ENCODE measurements around the gene UNC45A.

UNC45A gene

DNA sequence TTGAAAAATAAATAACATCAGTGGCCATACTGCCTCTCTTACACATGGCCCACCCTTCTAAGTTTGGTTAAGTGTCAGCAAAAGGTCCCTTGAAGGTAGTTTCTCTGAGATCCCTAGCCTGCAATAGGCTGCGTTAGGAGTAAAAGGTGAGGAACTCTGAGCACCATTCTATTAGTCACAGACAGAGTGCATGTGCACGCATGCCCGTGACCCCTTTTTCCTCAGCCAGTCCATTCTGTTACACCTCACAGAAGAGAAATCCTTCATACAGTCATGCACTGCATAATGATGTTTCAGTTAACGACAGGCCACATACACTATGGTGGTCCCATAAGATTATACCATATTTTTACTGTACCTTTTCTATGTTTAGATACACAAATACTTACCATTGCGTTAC is 32.1 kb downstream of the UNC45A start:
- H2AFZ ChIP-seq = no peak overlapping the region
- no peak overlapping the region for H3K27ac ChIP-seq
- no peak overlapping the region for H3K4me3 ChIP-seq (ENCODE audit: low read depth, low read length)
- H3K4me2 ChIP-seq (ENCODE audit: low read length) = no peak overlapping the region
- no peaks in the 10 kb centered on the region for H3K36me3 ChIP-seq (ENCODE audit: control insufficient read depth, insufficient read depth, low read length)
- H3K9me3 ChIP-seq (ENCODE audit: control insufficient read depth, low read length) = no peaks in the 10 kb centered on the region
- H3K4me1 ChIP-seq = no peaks in the 10 kb centered on the region
- no peak overlapping the region for H3K9ac ChIP-seq
- TF ChIP-seq, protein P1, sequence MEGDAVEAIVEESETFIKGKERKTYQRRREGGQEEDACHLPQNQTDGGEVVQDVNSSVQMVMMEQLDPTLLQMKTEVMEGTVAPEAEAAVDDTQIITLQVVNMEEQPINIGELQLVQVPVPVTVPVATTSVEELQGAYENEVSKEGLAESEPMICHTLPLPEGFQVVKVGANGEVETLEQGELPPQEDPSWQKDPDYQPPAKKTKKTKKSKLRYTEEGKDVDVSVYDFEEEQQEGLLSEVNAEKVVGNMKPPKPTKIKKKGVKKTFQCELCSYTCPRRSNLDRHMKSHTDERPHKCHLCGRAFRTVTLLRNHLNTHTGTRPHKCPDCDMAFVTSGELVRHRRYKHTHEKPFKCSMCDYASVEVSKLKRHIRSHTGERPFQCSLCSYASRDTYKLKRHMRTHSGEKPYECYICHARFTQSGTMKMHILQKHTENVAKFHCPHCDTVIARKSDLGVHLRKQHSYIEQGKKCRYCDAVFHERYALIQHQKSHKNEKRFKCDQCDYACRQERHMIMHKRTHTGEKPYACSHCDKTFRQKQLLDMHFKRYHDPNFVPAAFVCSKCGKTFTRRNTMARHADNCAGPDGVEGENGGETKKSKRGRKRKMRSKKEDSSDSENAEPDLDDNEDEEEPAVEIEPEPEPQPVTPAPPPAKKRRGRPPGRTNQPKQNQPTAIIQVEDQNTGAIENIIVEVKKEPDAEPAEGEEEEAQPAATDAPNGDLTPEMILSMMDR (IDR thresholded peaks at IDR 0.05) = no peak
- no peaks in the 10 kb centered on the region for H3K27me3 ChIP-seq (ENCODE audit: control insufficient read depth, insufficient read depth, low read length)
- no peaks in the 10 kb centered on the region for H3K79me2 ChIP-seq

- no peaks in the 10 kb centered on the region for H3K79me2 ChIP-seq
- no peak overlapping the region for H3K4me3 ChIP-seq (ENCODE audit: low read depth, low read length)
- no peak overlapping the region for H3K4me2 ChIP-seq (ENCODE audit: low read length)
- TF ChIP-seq, protein P1 (IDR thresholded peaks at IDR 0.05) = no peak
- no peak overlapping the region for H2AFZ ChIP-seq
- no peaks in the 10 kb centered on the region for H3K36me3 ChIP-seq (ENCODE audit: control insufficient read depth, insufficient read depth, low read length)
- H3K4me1 ChIP-seq = no peaks in the 10 kb centered on the region
- H3K27ac ChIP-seq = no peak overlapping the region
- H3K9ac ChIP-seq = no peak overlapping the region
- H3K9me3 ChIP-seq (ENCODE audit: control insufficient read depth, low read length) = no peaks in the 10 kb centered on the region
- no peaks in the 10 kb centered on the region for H3K27me3 ChIP-seq (ENCODE audit: control insufficient read depth, insufficient read depth, low read length)
Measured at GRCh38 chr15:90968434-90968833, 33.3 kb downstream of the UNC45A start.

- no peaks in the 10 kb centered on the region for H3K79me2 ChIP-seq
- no peak overlapping the region for H3K9ac ChIP-seq
- H3K4me2 ChIP-seq (ENCODE audit: low read length) = no peak overlapping the region
- no peak overlapping the region for H3K4me3 ChIP-seq (ENCODE audit: low read depth, low read length)
- no peaks in the 10 kb centered on the region for H3K27me3 ChIP-seq (ENCODE audit: control insufficient read depth, insufficient read depth, low read length)
- no peaks in the 10 kb centered on the region for H3K4me1 ChIP-seq
- no peak overlapping the region for H3K27ac ChIP-seq
- no peak overlapping the region for H2AFZ ChIP-seq
- H3K9me3 ChIP-seq (ENCODE audit: control insufficient read depth, low read length) = no peaks in the 10 kb centered on the region
- TF ChIP-seq, protein P1 (IDR thresholded peaks at IDR 0.05) = no peak
- no peaks in the 10 kb centered on the region for H3K36me3 ChIP-seq (ENCODE audit: control insufficient read depth, insufficient read depth, low read length)
Measured at GRCh38 chr15:90970274-90970673, 35.2 kb downstream of the UNC45A start.

- H2AFZ ChIP-seq = no peak overlapping the region
- no peak overlapping the region for H3K9ac ChIP-seq
- H3K4me1 ChIP-seq = no peaks in the 10 kb centered on the region
- no peaks in the 10 kb centered on the region for H3K9me3 ChIP-seq (ENCODE audit: control insufficient read depth, low read length)
- no peaks in the 10 kb centered on the region for H3K36me3 ChIP-seq (ENCODE audit: control insufficient read depth, insufficient read depth, low read length)
- no peaks in the 10 kb centered on the region for H3K27me3 ChIP-seq (ENCODE audit: control insufficient read depth, insufficient read depth, low read length)
- H3K79me2 ChIP-seq = no peaks in the 10 kb centered on the region
- TF ChIP-seq, protein P1 (IDR thresholded peaks at IDR 0.05) = no peak
- no peak overlapping the region for H3K4me3 ChIP-seq (ENCODE audit: low read depth, low read length)
- no peak overlapping the region for H3K27ac ChIP-seq
- no peak overlapping the region for H3K4me2 ChIP-seq (ENCODE audit: low read length)
Measured at GRCh38 chr15:90972133-90972532, 37.0 kb downstream of the UNC45A start.

GRCh38 chr15:90974216-90974615 is 39.1 kb downstream of the UNC45A start:
- H3K4me2 ChIP-seq (ENCODE audit: low read length) = no peak overlapping the region
- H3K9me3 ChIP-seq (ENCODE audit: control insufficient read depth, low read length) = no peaks in the 10 kb centered on the region
- H3K27me3 ChIP-seq (ENCODE audit: control insufficient read depth, insufficient read depth, low read length) = no peaks in the 10 kb centered on the region
- no peak overlapping the region for H3K27ac ChIP-seq
- TF ChIP-seq, protein P1 (IDR thresholded peaks at IDR 0.05) = no peak
- no peaks in the 10 kb centered on the region for H3K4me1 ChIP-seq
- H3K4me3 ChIP-seq (ENCODE audit: low read depth, low read length) = no peak overlapping the region
- H3K9ac ChIP-seq = no peak overlapping the region
- no peaks in the 10 kb centered on the region for H3K36me3 ChIP-seq (ENCODE audit: control insufficient read depth, insufficient read depth, low read length)
- H3K79me2 ChIP-seq = no peaks in the 10 kb centered on the region
- no peak overlapping the region for H2AFZ ChIP-seq
